Measurements from ENCODE around the gene SYNGR3. TPM values are rescaled to one million over a fixed set of nuclear protein-coding genes. Genes with fewer than 3 reads are reported as not detected.
"Not testable (repeated sequence)": the region's sequence is repeated elsewhere in the genome, so short reads cannot be mapped to it uniquely, and the experiment has no call there.

The SYNGR3 gene
- total and polyA plus RNA-seq, 2 experiments from 2014 or later: 21.8 to 27.2 TPM

GRCh38 chr16:1958715-1959268, 31.0 kb upstream of the SYNGR3 start:
- peaks cover 21% of the 10 kb centered on the region for H3K36me3 ChIP-seq
- no peak overlapping the region for H3K27ac ChIP-seq
- no peaks in the 10 kb centered on the region for H3K9me3 ChIP-seq (ENCODE audit: low read depth)
- peaks cover 8% of the 10 kb centered on the region for H3K4me1 ChIP-seq (ENCODE audit: low read depth)
- TF ChIP-seq CTCF (IDR thresholded peaks at IDR 0.05; ENCODE audit: low read depth, low read length): no peak
- H3K4me3 ChIP-seq: no peak overlapping the region
- no peak for DNase-seq (ENCODE audit: low read depth in 1 of 2, low spot score in 1 of 2)
- H3K27me3 ChIP-seq: no peaks in the 10 kb centered on the region

GRCh38 chr16:1959269-1960039, 30.3 kb upstream of the SYNGR3 start, which contains the start of gene NDUFB10:
Gene NDUFB10, plus strand, starts transcription at chr16:1959538. Its CDS starts 87 bp downstream, at chr16:1959625.
- Histone ChIP-seq H3K4me3 (peak within 1 kb of the TSS; percentile 82), H3K36me3 (peaks cover 21% of the 10 kb centered on the region), H3K9me3 (ENCODE audit: low read depth) (no peaks in the 10 kb centered on the region), H3K27ac (peak within 1 kb of the TSS; percentile 17), H3K4me1 (ENCODE audit: low read depth) (peaks cover 9% of the 10 kb centered on the region), H3K27me3 (no peaks in the 10 kb centered on the region)
- DNase-seq (ENCODE audit: low read depth in 1 of 2, low spot score in 1 of 2): peak; percentile 94 to 96
- TF ChIP-seq CTCF (IDR thresholded peaks at IDR 0.05; ENCODE audit: low read depth, low read length): peak; percentile 74

- peak in 1 of 2 donors; percentile 50 for DNase-seq (ENCODE audit: low read depth in 1 of 2, low spot score in 1 of 2)
- Histone ChIP-seq H3K4me3 (peak overlapping the region; percentile 82), H3K27ac (peak overlapping the region; percentile 2), H3K9me3 (ENCODE audit: low read depth) (no peaks in the 10 kb centered on the region), H3K4me1 (ENCODE audit: low read depth) (peaks cover 12% of the 10 kb centered on the region), H3K36me3 (peaks cover 21% of the 10 kb centered on the region), H3K27me3 (no peaks in the 10 kb centered on the region)
- TF ChIP-seq CTCF (IDR thresholded peaks at IDR 0.05; ENCODE audit: low read depth, low read length): no peak
These were observed 28.8 kb upstream of the SYNGR3 start for GRCh38 chr16:1960665-1961630.

GRCh38 chr16:1961651-1962067, 28.1 kb upstream of the SYNGR3 start:
- Histone ChIP-seq H3K9me3 (ENCODE audit: low read depth) (no peaks in the 10 kb centered on the region), H3K4me1 (ENCODE audit: low read depth) (peaks cover 12% of the 10 kb centered on the region), H3K36me3 (peaks cover 21% of the 10 kb centered on the region), H3K27ac (peak overlapping the region; percentile 2), H3K27me3 (no peaks in the 10 kb centered on the region), H3K4me3 (no peak overlapping the region)
- no peak for TF ChIP-seq CTCF (IDR thresholded peaks at IDR 0.05; ENCODE audit: low read depth, low read length)
- DNase-seq (ENCODE audit: low read depth in 1 of 2, low spot score in 1 of 2): no peak

GRCh38 chr16:1962161-1963153, 27.3 kb upstream of the SYNGR3 start:
- DNase-seq (ENCODE audit: low read depth in 1 of 2, low spot score in 1 of 2); H3K27me3 ChIP-seq; H3K27ac ChIP-seq; H3K9me3 ChIP-seq (ENCODE audit: low read depth); H3K4me3 ChIP-seq: not testable (repeated sequence)
- Histone ChIP-seq H3K36me3 (peaks cover 21% of the 10 kb centered on the region), H3K4me1 (ENCODE audit: low read depth) (peaks cover 12% of the 10 kb centered on the region)
